DOHH2 (cell line): ENCODE results near the gene STK32B.
A peak's percentile ranks its signal among the peaks of the same experiment; 100 is the strongest.

Experiments
- EZH2phosphoT487 ChIP-seq: fragments of 200-600 bp; sonication (generic); IDR thresholded peaks from 2 replicates; pipeline ENCODE4 v1.6.1; 2017; ENCODE audit warnings: borderline replicate concordance, mild to moderate bottlenecking, antibody characterized with exemption, low read length, moderate library complexity, mixed read lengths
- TF ChIP-seq, protein P1 (sequence below): fragments of 200-600 bp; sonication (generic); IDR thresholded peaks from one replicate; pipeline ENCODE4 v1.5.1; 2014; ENCODE audit warnings: antibody characterized with exemption, mild to moderate bottlenecking, low read depth, low read length; ENCODE audit not compliant: poor library complexity, severe bottlenecking

DNA sequence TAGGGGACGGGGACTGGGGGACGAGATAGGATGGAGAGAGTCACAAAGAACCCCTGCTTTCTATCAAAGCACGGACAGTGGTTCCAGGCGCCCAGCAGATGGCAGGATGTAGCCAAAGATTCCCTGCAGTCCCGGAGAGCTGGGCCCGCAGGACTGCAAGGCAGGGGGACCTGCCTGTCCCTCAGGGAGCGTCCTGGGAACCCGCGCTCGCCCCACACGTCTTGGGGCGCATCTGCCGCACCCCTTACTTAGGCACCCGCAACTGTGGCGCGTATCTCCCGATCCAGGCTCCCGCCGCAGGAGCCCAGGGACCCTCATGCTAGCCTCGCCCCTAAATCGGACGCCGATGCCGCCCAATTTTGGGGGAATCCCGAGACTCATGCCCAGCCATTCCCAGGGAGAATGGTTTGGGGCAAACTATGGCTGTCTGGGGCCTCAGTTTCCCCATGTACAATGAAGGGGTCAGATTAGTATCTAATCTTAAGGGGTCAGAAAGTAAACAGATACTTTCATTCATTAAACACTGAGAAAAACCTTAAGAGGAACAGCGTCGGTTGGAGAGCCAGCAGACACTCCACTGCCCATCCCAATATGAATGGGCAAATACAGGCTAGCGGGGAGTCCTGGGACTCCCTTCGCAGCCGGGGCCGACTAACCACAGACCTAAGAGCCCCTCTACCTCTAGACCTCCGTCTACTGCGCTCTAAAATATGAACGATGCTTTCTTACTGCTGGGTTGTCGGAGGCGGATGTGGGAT is 581 bp upstream of the STK32B start:
- TF ChIP-seq, protein P1, sequence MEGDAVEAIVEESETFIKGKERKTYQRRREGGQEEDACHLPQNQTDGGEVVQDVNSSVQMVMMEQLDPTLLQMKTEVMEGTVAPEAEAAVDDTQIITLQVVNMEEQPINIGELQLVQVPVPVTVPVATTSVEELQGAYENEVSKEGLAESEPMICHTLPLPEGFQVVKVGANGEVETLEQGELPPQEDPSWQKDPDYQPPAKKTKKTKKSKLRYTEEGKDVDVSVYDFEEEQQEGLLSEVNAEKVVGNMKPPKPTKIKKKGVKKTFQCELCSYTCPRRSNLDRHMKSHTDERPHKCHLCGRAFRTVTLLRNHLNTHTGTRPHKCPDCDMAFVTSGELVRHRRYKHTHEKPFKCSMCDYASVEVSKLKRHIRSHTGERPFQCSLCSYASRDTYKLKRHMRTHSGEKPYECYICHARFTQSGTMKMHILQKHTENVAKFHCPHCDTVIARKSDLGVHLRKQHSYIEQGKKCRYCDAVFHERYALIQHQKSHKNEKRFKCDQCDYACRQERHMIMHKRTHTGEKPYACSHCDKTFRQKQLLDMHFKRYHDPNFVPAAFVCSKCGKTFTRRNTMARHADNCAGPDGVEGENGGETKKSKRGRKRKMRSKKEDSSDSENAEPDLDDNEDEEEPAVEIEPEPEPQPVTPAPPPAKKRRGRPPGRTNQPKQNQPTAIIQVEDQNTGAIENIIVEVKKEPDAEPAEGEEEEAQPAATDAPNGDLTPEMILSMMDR = peak; percentile 45
- TF ChIP-seq EZH2phosphoT487 = no peak
